Calu3 (cell line): ENCODE results near the gene ORM1. TPM values are rescaled to one million over a fixed set of nuclear protein-coding genes. Genes with fewer than 3 reads are reported as not detected.
A peak's percentile ranks its signal among the peaks of the same experiment; 100 is the strongest.

Source experiments
- BruUV-seq: library from RNA; stranded (reverse); fragments of 400-500 nt; replicated peaks from 2 replicates; lab custom pipeline; 2021; lab: Mats Ljungman, UMichigan
- CTCF ChIA-PET: fragments of 300-600 bp; sonication (Branson Sonifier 250); formaldehyde crosslinking; loops from one replicate; lab custom pipeline; 2022; ENCODE audit warnings: antibody characterized with exemption; lab: Charles Lee
- DNase-seq: peaks from one replicate; pipeline ENCODE4 v3.0.0; 2022
- H3K27ac Mint-ChIP-seq: one replicate; pipeline ENCODE4 v1.8.0; 2022; ENCODE audit warnings: mixed read lengths; ENCODE audit not compliant: unreplicated experiment
- H3K27me3 Mint-ChIP-seq: one replicate; pipeline ENCODE4 v1.8.0; 2022; ENCODE audit warnings: mixed read lengths; ENCODE audit not compliant: unreplicated experiment
- H3K36me3 Mint-ChIP-seq: one replicate; pipeline ENCODE4 v1.8.0; 2022; ENCODE audit warnings: mild to moderate bottlenecking, moderate library complexity, mixed read lengths; ENCODE audit not compliant: insufficient read depth, unreplicated experiment
- H3K4me1 Mint-ChIP-seq: one replicate; pipeline ENCODE4 v1.8.0; 2022; ENCODE audit warnings: mild to moderate bottlenecking, low read depth, mixed read lengths; ENCODE audit not compliant: unreplicated experiment
- H3K4me3 Mint-ChIP-seq: one replicate; pipeline ENCODE4 v1.8.0; 2022; ENCODE audit warnings: mild to moderate bottlenecking, low read depth, moderate library complexity, mixed read lengths; ENCODE audit not compliant: unreplicated experiment
- H3K9me3 Mint-ChIP-seq: one replicate; pipeline ENCODE4 v1.8.0; 2022; ENCODE audit warnings: low read depth, mixed read lengths; ENCODE audit not compliant: unreplicated experiment
- CTCF ChIP-seq: fragments of 200-600 bp; IDR thresholded peaks from one replicate; pipeline ENCODE4 v1.8.0; 2022; ENCODE audit warnings: antibody characterized with exemption; ENCODE audit not compliant: unreplicated experiment
- intact Hi-C: fragments of 100-400 bp; cut with micrococcal nuclease; formaldehyde crosslinking; loops from one replicate; pipeline ENCODE4 v1.10.0; 2022; ENCODE audit not compliant: unreplicated experiment
- total RNA-seq: library from RNA; stranded (reverse); gene quantifications from 2 replicates; pipeline ENCODE4 v1.2.3, GENCODE V29; 2022

The ORM1 gene
- total RNA-seq, 1 experiment from 2014 or later = not detected

DNA sequence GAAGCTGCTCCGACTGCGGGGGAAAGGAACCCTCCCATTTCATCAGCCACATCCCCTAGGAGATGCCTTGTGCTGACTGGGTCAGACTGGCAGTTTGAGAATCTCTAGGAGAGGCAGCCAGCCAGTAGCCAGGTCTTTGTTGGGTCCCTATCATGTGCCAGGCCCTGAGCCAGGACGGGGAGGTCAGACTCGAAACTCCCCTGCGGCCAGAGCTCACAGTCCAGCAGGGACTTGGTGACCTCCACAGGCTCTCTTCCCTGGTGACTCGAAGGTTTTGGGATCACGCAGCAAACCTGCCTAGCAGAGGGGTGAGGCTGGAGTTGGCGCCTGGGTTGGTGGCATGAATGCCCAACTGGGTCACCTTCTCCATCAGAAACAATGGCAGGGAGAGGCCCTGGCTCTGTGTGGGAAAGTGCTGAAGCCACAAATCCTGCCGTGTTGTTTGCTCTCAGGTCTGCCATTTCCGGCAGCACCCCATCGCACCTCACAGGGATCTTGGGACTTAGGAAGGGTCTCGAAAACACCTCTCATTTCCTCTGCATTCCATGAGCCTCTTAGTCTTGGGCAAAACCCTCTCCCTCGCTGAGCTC is 14.4 kb upstream of the ORM1 start:
- Mint-ChIP-seq H3K4me3 (no peak overlapping the region), H3K27ac (no peak overlapping the region), H3K4me1 (no peaks in the 10 kb centered on the region), H3K27me3 (no peaks in the 10 kb centered on the region), H3K36me3 (peaks cover 5% of the 10 kb centered on the region), H3K9me3 (no peaks in the 10 kb centered on the region)
- CTCF ChIA-PET = no interaction called here
- TF ChIP-seq CTCF = no peak
- DNase-seq = no peak
- no TSS peak for BruUV-seq
- intact Hi-C loops = no loop called here

- Mint-ChIP-seq H3K27ac (no peak overlapping the region), H3K4me1 (no peaks in the 10 kb centered on the region), H3K36me3 (peaks cover 5% of the 10 kb centered on the region), H3K4me3 (no peak overlapping the region), H3K9me3 (no peaks in the 10 kb centered on the region), H3K27me3 (no peaks in the 10 kb centered on the region)
- intact Hi-C loops = no loop called here
- no peak for TF ChIP-seq CTCF
- BruUV-seq = no TSS peak
- DNase-seq = no peak
- CTCF ChIA-PET = no interaction called here
These were observed 13.8 kb upstream of the ORM1 start for GRCh38 chr9:114309096-114309495.

DNA sequence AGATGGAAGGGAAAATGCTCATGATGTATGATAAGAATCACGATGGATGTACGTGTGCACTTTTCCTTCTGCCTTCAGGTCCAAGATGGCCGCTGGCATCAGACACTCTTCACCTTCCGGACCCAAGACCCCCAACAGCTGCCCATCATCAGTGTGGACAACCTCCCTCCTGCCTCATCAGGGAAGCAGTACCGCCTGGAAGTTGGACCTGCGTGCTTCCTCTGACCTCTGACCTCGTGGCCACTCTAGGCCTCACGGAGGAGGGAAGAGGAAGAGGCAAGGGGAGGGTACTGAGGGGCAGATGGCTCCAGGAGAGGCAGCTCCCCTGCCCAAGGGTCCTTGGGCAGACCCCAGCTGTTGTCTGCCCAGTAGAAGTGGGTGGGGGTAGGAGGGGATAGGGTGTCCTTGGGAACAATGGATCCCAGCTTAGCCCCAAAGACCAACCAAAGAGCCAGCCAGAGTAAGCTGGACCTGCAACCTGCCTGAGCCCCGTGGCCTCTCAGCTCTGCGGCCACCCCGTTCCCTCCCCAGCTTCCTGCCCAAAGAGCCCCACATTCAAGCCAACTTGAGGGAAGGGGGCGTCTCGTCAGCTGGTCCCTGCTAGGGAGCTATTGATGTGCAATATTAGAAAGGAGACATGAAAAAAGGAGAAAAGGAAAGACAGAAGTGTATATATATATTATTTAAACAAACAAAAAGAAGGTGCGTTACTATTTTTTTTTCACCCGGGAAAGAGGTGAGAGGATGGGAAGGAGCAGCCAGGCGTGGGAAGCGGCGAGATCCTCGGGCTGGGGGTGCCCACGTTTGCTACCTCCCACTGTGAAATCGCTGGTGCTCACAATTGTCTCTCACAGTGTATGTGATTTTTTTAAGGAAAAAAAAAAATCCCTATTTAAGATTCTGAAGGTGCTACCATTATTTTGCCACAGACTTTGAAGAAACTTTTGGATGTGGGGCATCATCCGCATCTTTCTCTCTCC is 12.1 kb upstream of the ORM1 start:
- BruUV-seq = no TSS peak
- H3K27me3 Mint-ChIP-seq = no peaks in the 10 kb centered on the region
- no peak overlapping the region for H3K27ac Mint-ChIP-seq
- H3K36me3 Mint-ChIP-seq = peaks cover 5% of the 10 kb centered on the region
- no peak for TF ChIP-seq CTCF
- intact Hi-C loops = no loop called here
- no peaks in the 10 kb centered on the region for H3K4me1 Mint-ChIP-seq
- no peaks in the 10 kb centered on the region for H3K9me3 Mint-ChIP-seq
- CTCF ChIA-PET = interaction anchor here (0.5 to 0.7 kb wide), 2 partner anchors 18 to 1931 kb away, joined by 3 read pairs; partner anchors contain the start of gene HSDL2
- DNase-seq = no peak
- no peak overlapping the region for H3K4me3 Mint-ChIP-seq

- BruUV-seq = TSS peak; percentile 34
- H3K36me3 Mint-ChIP-seq = peaks cover 5% of the 10 kb centered on the region
These were observed 11.1 kb upstream of the ORM1 start for GRCh38 chr9:114311571-114312512.

More at GRCh38 chr9:114311571-114312512, 11.1 kb upstream of the ORM1 start:
- Mint-ChIP-seq H3K9me3 (no peaks in the 10 kb centered on the region), H3K27me3 (no peaks in the 10 kb centered on the region), H3K4me3 (no peak overlapping the region), H3K4me1 (no peaks in the 10 kb centered on the region), H3K27ac (no peak overlapping the region)
- intact Hi-C loops = no loop called here
- DNase-seq = no peak
- no peak for TF ChIP-seq CTCF
- CTCF ChIA-PET = no interaction called here
